PC-3 (cell line): ENCODE data around the gene UBE2S. TPM values are rescaled to one million over a fixed set of nuclear protein-coding genes. Genes with fewer than 3 reads are reported as not detected.
"Not testable (repeated sequence)": the region's sequence is repeated elsewhere in the genome, so short reads cannot be mapped to it uniquely, and the experiment has no call there.

Experiments used
- ATAC-seq: fragments of 200-7000 bp; cut with Tn5 transposase; 2 replicates; pipeline ENCODE4 v1.9.1; 2020; ENCODE audit warnings: mild to moderate bottlenecking, moderate library complexity
- BruUV-seq: library from RNA; stranded (reverse); fragments of 400-500 nt; replicated peaks from 2 replicates; lab custom pipeline; 2021; lab: Mats Ljungman, UMichigan
- CTCF ChIA-PET: fragments of 300-600 bp; sonication (Branson Sonifier 250); formaldehyde crosslinking; loops from one replicate; lab custom pipeline; 2022; ENCODE audit warnings: antibody characterized with exemption; lab: Charles Lee
- POLR2A ChIA-PET: fragments of 300-600 bp; sonication (Branson Sonifier 250); formaldehyde crosslinking; loops from one replicate; lab custom pipeline; 2022; ENCODE audit warnings: antibody characterized with exemption; ENCODE audit not compliant: unreplicated experiment; lab: Charles Lee
- DNase-seq: peaks from one replicate; pipeline ENCODE4 v3.0.0-alpha.2; 2015
- H2AFZ ChIP-seq: fragments of 300-600 bp; sonication (generic); 2 replicates; pipeline ENCODE4 v1.6.0; 2016; ENCODE audit warnings: antibody characterized with exemption, low read length
- H3F3A ChIP-seq: fragments of 300-600 bp; sonication (generic); one replicate; pipeline ENCODE4 v1.6.0; 2017; ENCODE audit warnings: antibody characterized with exemption, low read length, control low read depth, mild to moderate bottlenecking; ENCODE audit not compliant: unreplicated experiment
- H3K27ac ChIP-seq: fragments of 300-600 bp; sonication (generic); 2 replicates; pipeline ENCODE4 v1.5.1; 2016; ENCODE audit warnings: mild to moderate bottlenecking, low read length
- H3K27me3 ChIP-seq: fragments of 300-600 bp; sonication (generic); 2 replicates; pipeline ENCODE4 v1.6.1; 2016; ENCODE audit warnings: low read length, mixed read lengths
- H3K36me3 ChIP-seq: fragments of 300-600 bp; sonication (generic); 2 replicates; pipeline ENCODE4 v1.6.1; 2016; ENCODE audit warnings: low read depth, mixed run types, low read length, mixed read lengths
- H3K4me1 ChIP-seq: fragments of 300-600 bp; sonication (generic); 2 replicates; pipeline ENCODE4 v1.5.1; 2016; ENCODE audit warnings: low read length; ENCODE audit not compliant: insufficient read depth
- H3K4me2 ChIP-seq: fragments of 300-600 bp; sonication (generic); 2 replicates; pipeline ENCODE4 v1.6.0; 2016; ENCODE audit warnings: low read length
- H3K4me3 ChIP-seq: fragments of 300-600 bp; sonication (generic); 2 replicates; pipeline ENCODE4 v1.5.1; 2016; ENCODE audit warnings: mild to moderate bottlenecking, low read length, mixed read lengths
- H3K79me2 ChIP-seq: fragments of 300-600 bp; sonication (generic); 2 replicates; pipeline ENCODE4 v1.6.1; 2017; ENCODE audit warnings: low read length, mixed read lengths
- H3K9ac ChIP-seq: fragments of 300-600 bp; sonication (generic); 2 replicates; pipeline ENCODE4 v1.6.0; 2016; ENCODE audit warnings: mild to moderate bottlenecking, low read length
- H3K9me2 ChIP-seq: fragments of 300-600 bp; sonication (generic); replicated peaks from 2 replicates; pipeline ENCODE4 v1.6.1; 2016; ENCODE audit warnings: mixed run types, low read length, mixed read lengths
- H3K9me3 ChIP-seq: fragments of 300-600 bp; sonication (generic); 2 replicates; pipeline ENCODE4 v1.6.1; 2016; ENCODE audit warnings: low read length, mixed read lengths
- H4K20me1 ChIP-seq: fragments of 300-600 bp; sonication (generic); 2 replicates; pipeline ENCODE4 v1.6.1; 2016; ENCODE audit warnings: low read length, mixed read lengths
- CTCF ChIP-seq: fragments of 300-600 bp; sonication (generic); conservative IDR thresholded peaks from 2 replicates; pipeline ENCODE4 v1.5.1; 2017; ENCODE audit warnings: antibody characterized with exemption, low read depth, mild to moderate bottlenecking, low read length
- EZH2 ChIP-seq: fragments of 300-600 bp; sonication (generic); IDR thresholded peaks from one replicate; pipeline ENCODE4 v1.6.1; 2017; ENCODE audit warnings: antibody characterized with exemption, mild to moderate bottlenecking, low read length; ENCODE audit not compliant: unreplicated experiment
- EZH2phosphoT487 ChIP-seq: fragments of 300-600 bp; sonication (generic); IDR thresholded peaks from 2 replicates; pipeline ENCODE4 v1.6.1; 2018; ENCODE audit warnings: mild to moderate bottlenecking, antibody characterized with exemption, low read length, borderline replicate concordance
- intact Hi-C: fragments of 100-400 bp; cut with micrococcal nuclease; formaldehyde crosslinking; loops from 2 replicates; pipeline ENCODE4 v1.9.0; 2023
- total RNA-seq: library from RNA; depleted of rRNA; stranded (reverse); fragments of >200 nt; gene quantifications from 2 replicates; pipeline ENCODE4 v1.2.3, GENCODE V29; 2014

Gene UBE2S
- total RNA-seq, 1 experiment from 2014 or later: 2,245 TPM

- no TSS peak for BruUV-seq
- H3K9me2 ChIP-seq: no peaks in the 10 kb centered on the region
- H3K9me3 ChIP-seq: no peaks in the 10 kb centered on the region
- TF ChIP-seq EZH2phosphoT487: no peak
- TF ChIP-seq CTCF: no peak
- no peak for TF ChIP-seq EZH2
- intact Hi-C loops: no loop called here
- no peaks in the 10 kb centered on the region for H3K27me3 ChIP-seq
- ChIA-PET CTCF (interaction anchor here (0.9 kb wide), 1 partner anchor 81 kb away, joined by 3 read pairs; no protein-coding TSS in a partner anchor), POLR2A (interaction anchor here (0.6 kb wide), 1 partner anchor 1258 kb away, joined by 4 read pairs; no protein-coding TSS in a partner anchor)
- no peak overlapping the region for H2AFZ ChIP-seq
- peak overlapping the region; percentile 79 for H3K4me3 ChIP-seq
- peaks cover 20% of the 10 kb centered on the region for H3K4me1 ChIP-seq
- H3K36me3 ChIP-seq: peaks cover 47% of the 10 kb centered on the region
- no peak overlapping the region for H3K27ac ChIP-seq
- peaks cover 49% of the 10 kb centered on the region for H4K20me1 ChIP-seq
- peaks cover 55% of the 10 kb centered on the region for H3K79me2 ChIP-seq
- peaks cover 10% of the 10 kb centered on the region for H3F3A ChIP-seq
- peak overlapping the region; percentile 95 for H3K9ac ChIP-seq
- peak overlapping the region; percentile 97 for H3K4me2 ChIP-seq
- DNase-seq (no peak), ATAC-seq (no peak)
Observed at GRCh38 chr19:55406091-55406825, 1.3 kb downstream of the UBE2S start.

GRCh38 chr19:55405638-55406037, 1.9 kb downstream of the UBE2S start:
- no peak for ATAC-seq
- peaks cover 55% of the 10 kb centered on the region for H3K79me2 ChIP-seq
- peaks cover 14% of the 10 kb centered on the region for H3F3A ChIP-seq
- no TSS peak for BruUV-seq
- no peaks in the 10 kb centered on the region for H3K27me3 ChIP-seq
- ChIA-PET CTCF (interaction anchor here (0.9 kb wide), 1 partner anchor 82 kb away, joined by 3 read pairs; no protein-coding TSS in a partner anchor), POLR2A (interaction anchor here (0.6 kb wide), 1 partner anchor 1257 kb away, joined by 4 read pairs; no protein-coding TSS in a partner anchor)
- peaks cover 20% of the 10 kb centered on the region for H3K4me1 ChIP-seq
- no peak overlapping the region for H2AFZ ChIP-seq
- H3K9me2 ChIP-seq: no peaks in the 10 kb centered on the region
- intact Hi-C loops: no loop called here
- H3K4me3 ChIP-seq: peak overlapping the region; percentile 79
- H3K9ac ChIP-seq: peak overlapping the region; percentile 95; the same call in 1 of the 2 replicates
- DNase-seq: no peak
- H3K27ac ChIP-seq: no peak overlapping the region
- H3K9me3 ChIP-seq: no peaks in the 10 kb centered on the region
- peak overlapping the region; percentile 97 for H3K4me2 ChIP-seq
- peaks cover 51% of the 10 kb centered on the region for H3K36me3 ChIP-seq
- TF ChIP-seq EZH2 (no peak), EZH2phosphoT487 (no peak), CTCF (no peak)
- H4K20me1 ChIP-seq: peaks cover 53% of the 10 kb centered on the region

GRCh38 chr19:55402509-55402908, 5.1 kb downstream of the UBE2S start:
- Histone ChIP-seq H3K4me3 (no peak overlapping the region), H3K36me3 (peaks cover 57% of the 10 kb centered on the region), H3K9me3 (no peaks in the 10 kb centered on the region), H3K27me3 (no peaks in the 10 kb centered on the region), H3K4me1 (peaks cover 15% of the 10 kb centered on the region), H3K27ac (no peak overlapping the region), H3F3A (peaks cover 26% of the 10 kb centered on the region), H4K20me1 (peaks cover 64% of the 10 kb centered on the region), H3K9ac (no peak overlapping the region), H3K9me2 (no peaks in the 10 kb centered on the region), H3K4me2 (peak overlapping the region; percentile 5; the same call in 1 of the 2 replicates), H2AFZ (no peak overlapping the region), H3K79me2 (peaks cover 55% of the 10 kb centered on the region)
- intact Hi-C loops: no loop called here
- no peak for ATAC-seq
- ChIA-PET CTCF (no interaction called here), POLR2A (no interaction called here)
- no peak for DNase-seq
- BruUV-seq: no TSS peak
- TF ChIP-seq EZH2phosphoT487 (no peak), EZH2 (no peak), CTCF (no peak)

- Histone ChIP-seq H4K20me1 (peaks cover 58% of the 10 kb centered on the region), H3K4me1 (peaks cover 12% of the 10 kb centered on the region), H3F3A (peaks cover 26% of the 10 kb centered on the region), H3K36me3 (peaks cover 52% of the 10 kb centered on the region), H3K79me2 (peaks cover 43% of the 10 kb centered on the region)
- intact Hi-C loops, H3K9ac ChIP-seq, H3K27ac ChIP-seq, ATAC-seq, H3K4me2 ChIP-seq, CTCF ChIA-PET, H3K4me3 ChIP-seq, H3K9me3 ChIP-seq, H2AFZ ChIP-seq, H3K9me2 ChIP-seq, DNase-seq, H3K27me3 ChIP-seq, POLR2A ChIA-PET, BruUV-seq: not testable (repeated sequence)
Observed at GRCh38 chr19:55401390-55401789, 6.2 kb downstream of the UBE2S start.
